A673 (cell line): ENCODE results near the gene RRP1B. TPM values are rescaled to one million over a fixed set of nuclear protein-coding genes. Genes with fewer than 3 reads are reported as not detected.
"Not testable (repeated sequence)": the region's sequence is repeated elsewhere in the genome, so short reads cannot be mapped to it uniquely, and the experiment has no call there.

Source experiments
- BruUV-seq: library from RNA; stranded (reverse); fragments of 400-500 nt; replicated peaks from 2 replicates; lab custom pipeline; 2021; lab: Mats Ljungman, UMichigan
- CTCF ChIA-PET: fragments of 300-600 bp; sonication (Branson Sonifier 250); formaldehyde crosslinking; loops from one replicate; lab custom pipeline; 2022; ENCODE audit warnings: antibody characterized with exemption; lab: Charles Lee
- POLR2A ChIA-PET: fragments of 300-600 bp; sonication (Branson Sonifier 250); formaldehyde crosslinking; loops from one replicate; lab custom pipeline; 2022; ENCODE audit warnings: antibody characterized with exemption; ENCODE audit not compliant: low non-redundant PET; lab: Charles Lee
- DNase-seq: peaks from one replicate; pipeline ENCODE4 v3.0.0-alpha.2; 2015; ENCODE audit warnings: low spot score
- H3K27ac ChIP-seq: fragments of 200-600 bp; sonication (generic); 2 replicates; pipeline ENCODE4 v1.5.1; 2016; ENCODE audit warnings: mixed run types, low read depth, mild to moderate bottlenecking, mixed read lengths, antibody characterized with exemption, low read length; ENCODE audit not compliant: poor library complexity, severe bottlenecking
- H3K27me3 ChIP-seq: fragments of 200-600 bp; sonication (generic); replicated peaks from 2 replicates; pipeline ENCODE4 v1.6.1; 2017; ENCODE audit warnings: mixed run types, low read depth, mild to moderate bottlenecking, mixed read lengths, antibody characterized with exemption, low read length; ENCODE audit not compliant: insufficient read depth, poor library complexity
- H3K36me3 ChIP-seq: fragments of 200-600 bp; sonication (generic); 2 replicates; pipeline ENCODE4 v1.6.1; 2016; ENCODE audit warnings: mixed run types, mild to moderate bottlenecking, mixed read lengths, antibody characterized with exemption, low read length; ENCODE audit not compliant: insufficient read depth, poor library complexity, severe bottlenecking
- H3K4me1 ChIP-seq: fragments of 200-600 bp; sonication (generic); 2 replicates; pipeline ENCODE4 v1.6.1; 2017; ENCODE audit warnings: mixed run types, mild to moderate bottlenecking, mixed read lengths, antibody characterized with exemption, low read length; ENCODE audit not compliant: insufficient read depth, poor library complexity, severe bottlenecking
- H3K4me3 ChIP-seq: fragments of 200-600 bp; sonication (generic); 2 replicates; pipeline ENCODE4 v1.5.1; 2016; ENCODE audit warnings: low read depth, mixed run types, mild to moderate bottlenecking, mixed read lengths, low read length; ENCODE audit not compliant: poor library complexity, severe bottlenecking
- H3K9me3 ChIP-seq: fragments of 200-600 bp; sonication (generic); 2 replicates; pipeline ENCODE4 v1.6.1; 2016; ENCODE audit warnings: mixed run types, low read depth, mild to moderate bottlenecking, mixed read lengths, antibody characterized with exemption, low read length; ENCODE audit not compliant: poor library complexity, severe bottlenecking
- CTCF ChIP-seq: fragments of 300-800, 200-600 bp; sonication (generic); conservative IDR thresholded peaks from 2 replicates; pipeline ENCODE4 v1.5.1; 2017; ENCODE audit warnings: low read depth, mild to moderate bottlenecking, antibody characterized with exemption, low read length, moderate library complexity, mixed read lengths
- EZH2 ChIP-seq: fragments of 200-600 bp; sonication (generic); IDR thresholded peaks from 2 replicates; pipeline ENCODE4 v1.6.1; 2017; ENCODE audit warnings: borderline replicate concordance, low read depth, mild to moderate bottlenecking, mixed read lengths, antibody characterized with exemption, low read length; ENCODE audit not compliant: poor library complexity, severe bottlenecking
- intact Hi-C: fragments of 100-400 bp; cut with micrococcal nuclease; formaldehyde crosslinking; loops from one replicate; pipeline ENCODE4 v1.10.0; 2022; ENCODE audit not compliant: unreplicated experiment
- total RNA-seq: library from RNA; stranded (reverse); gene quantifications from 2 replicates; pipeline ENCODE4 v1.2.3, GENCODE V29; 2021

Gene RRP1B
- total RNA-seq, 1 experiment from 2014 or later = 73.5 TPM

GRCh38 chr21:43694437-43695079 lies 35.2 kb downstream of the RRP1B start:
- Histone ChIP-seq H3K9me3 (no peaks in the 10 kb centered on the region), H3K4me1 (no peaks in the 10 kb centered on the region), H3K4me3 (no peak overlapping the region), H3K27me3 (no peaks in the 10 kb centered on the region), H3K36me3 (peaks cover 51% of the 10 kb centered on the region), H3K27ac (peak overlapping the region; percentile 37)
- BruUV-seq = no TSS peak
- intact Hi-C loops = no loop called here
- POLR2A ChIA-PET = no interaction called here
- CTCF ChIA-PET = no interaction called here
- TF ChIP-seq CTCF (no peak), EZH2 (no peak)
- no peak for DNase-seq

GRCh38 chr21:43696214-43696613 lies 36.9 kb downstream of the RRP1B start:
- DNase-seq = no peak
- no peak for TF ChIP-seq EZH2
- no peak for TF ChIP-seq CTCF
- no peak overlapping the region for H3K27ac ChIP-seq
- H3K4me3 ChIP-seq = no peak overlapping the region
- BruUV-seq = no TSS peak
- H3K36me3 ChIP-seq = peaks cover 35% of the 10 kb centered on the region
- no peaks in the 10 kb centered on the region for H3K4me1 ChIP-seq
- intact Hi-C loops = no loop called here
- no peaks in the 10 kb centered on the region for H3K9me3 ChIP-seq
- ChIA-PET CTCF (no interaction called here), POLR2A (no interaction called here)
- H3K27me3 ChIP-seq = no peaks in the 10 kb centered on the region

GRCh38 chr21:43697758-43698643 lies 38.6 kb downstream of the RRP1B start:
- Histone ChIP-seq H3K36me3 (peaks cover 20% of the 10 kb centered on the region), H3K4me1 (peaks cover 2% of the 10 kb centered on the region), H3K4me3 (no peak overlapping the region), H3K27ac (no peak overlapping the region), H3K27me3 (no peaks in the 10 kb centered on the region), H3K9me3 (no peaks in the 10 kb centered on the region)
- TF ChIP-seq EZH2 (no peak), CTCF (no peak)
- no peak for DNase-seq
- POLR2A ChIA-PET = interaction anchor here (0.7 kb wide), 1 partner anchor 370 kb away, joined by 11 read pairs; no protein-coding TSS in a partner anchor
- intact Hi-C loops = no loop called here
- no TSS peak for BruUV-seq
- CTCF ChIA-PET = no interaction called here

- peaks cover 15% of the 10 kb centered on the region for H3K36me3 ChIP-seq
- H3K4me1 ChIP-seq, H3K27me3 ChIP-seq, CTCF ChIA-PET, H3K27ac ChIP-seq, POLR2A ChIA-PET, H3K4me3 ChIP-seq, DNase-seq, BruUV-seq, H3K9me3 ChIP-seq, intact Hi-C loops: not testable (repeated sequence)
Measured at GRCh38 chr21:43699492-43699777, 40.1 kb downstream of the RRP1B start.
